A549 (cell line): Measurements from ENCODE around the gene TNS1. TPM values are rescaled to one million over a fixed set of nuclear protein-coding genes. Genes with fewer than 3 reads are reported as not detected.
A peak's percentile ranks its signal among the peaks of the same experiment; 100 is the strongest.

Source experiments
- ATAC-seq, 2 experiments: fragments of 200-7000 bp in 1 of 2; fragments of >200 bp in 1 of 2; cut with Nextera tagmentation in 1 of 2; cut with Tn5 transposase in 1 of 2; 3 replicates each; pipeline versions ENCODE4 v1.8.0 to v1.9.1; 2018 to 2020; ENCODE audit warnings: mild to moderate bottlenecking in 1 of 2, moderate library complexity in 1 of 2
- CTCF ChIA-PET: fragments of 300-600 bp; sonication (Branson Sonifier 250); formaldehyde crosslinking; extraction: SDS; loops from one replicate; lab custom pipeline; 2021; ENCODE audit warnings: antibody characterized with exemption, inconsistent platforms; lab: Yijun Ruan, JAX
- POLR2A ChIA-PET: fragments of 350-600 bp; formaldehyde crosslinking; extraction: SDS; loops from one replicate; lab custom pipeline; 2021; ENCODE audit warnings: antibody characterized with exemption, inconsistent platforms; lab: Yijun Ruan, JAX
- DNase-seq, 2 experiments: peaks; one replicate each; pipeline versions ENCODE4 v3.0.0 to v3.0.0-alpha.2; 2011 to 2016; ENCODE audit warnings: low read depth in 1 of 2, low spot score in 1 of 2
- FAIRE-seq: peaks from 2 replicates; lab custom pipeline; 2011; peaks lifted over from hg19 to GRCh38; lab: Jason Lieb, UNC
- H3K27ac ChIP-seq, 2 experiments: fragments of >200 bp; sonication (Bioruptor Twin); formaldehyde crosslinking; 3 replicates each; pipeline ENCODE4 v1.5.1; 2016 to 2017
- H3K4me1 ChIP-seq: fragments of >200 bp; sonication (Bioruptor Twin); formaldehyde crosslinking; 3 replicates; pipeline ENCODE4 v1.6.1; 2016
- H3K4me2 ChIP-seq: fragments of >200 bp; sonication (Bioruptor Twin); formaldehyde crosslinking; 3 replicates; pipeline ENCODE4 v1.6.1; 2016
- H3K4me3 ChIP-seq: fragments of >200 bp; sonication (Bioruptor Twin); formaldehyde crosslinking; 3 replicates; pipeline ENCODE4 v1.5.1; 2016
- H3K9me3 ChIP-seq: fragments of >200 bp; sonication (Bioruptor Twin); formaldehyde crosslinking; 3 replicates; pipeline ENCODE4 v1.6.1; 2016
- CHD2 ChIP-seq: fragments of 150-350 bp; IDR thresholded peaks from 2 replicates; pipeline ENCODE4 v1.6.1; 2014; ENCODE audit warnings: low read length; ENCODE audit not compliant: partially characterized antibody
- ESRRA ChIP-seq: fragments of 150-350 bp; IDR thresholded peaks from 2 replicates; pipeline ENCODE4 v1.6.1; 2014; ENCODE audit warnings: mild to moderate bottlenecking, low read length, borderline replicate concordance
- FOSB ChIP-seq: fragments of 250-450 bp; sonication (Bioruptor Pico); IDR thresholded peaks from 2 replicates; pipeline ENCODE4 v1.5.0; 2020; ENCODE audit warnings: mild to moderate bottlenecking, moderate library complexity
- FOXS1 ChIP-seq: fragments of 250-450 bp; sonication (Bioruptor Pico); IDR thresholded peaks from 2 replicates; pipeline ENCODE4 v1.5.0; 2020; ENCODE audit warnings: mild to moderate bottlenecking, moderate library complexity
- HOXA7 ChIP-seq: fragments of 250-450 bp; sonication (Bioruptor Pico); IDR thresholded peaks from 2 replicates; pipeline ENCODE4 v1.5.0; 2020; ENCODE audit warnings: mild to moderate bottlenecking, moderate library complexity
- HOXB13 ChIP-seq: fragments of 250-450 bp; sonication (Bioruptor Pico); IDR thresholded peaks from 2 replicates; pipeline ENCODE4 v1.5.0; 2020; ENCODE audit warnings: low read depth, mild to moderate bottlenecking, moderate library complexity
- KDM5A ChIP-seq: fragments of 200-600 bp; sonication (generic); IDR thresholded peaks from 2 replicates; pipeline ENCODE4 v1.6.1; 2016; ENCODE audit warnings: antibody characterized with exemption, mild to moderate bottlenecking
- MAFK ChIP-seq: fragments of 450-650 bp; IDR thresholded peaks from 2 replicates; pipeline ENCODE4 v1.6.1; 2014; ENCODE audit not compliant: partially characterized antibody
- MAZ ChIP-seq: fragments of 150-350 bp; IDR thresholded peaks from 2 replicates; pipeline ENCODE4 v1.6.1; 2014; ENCODE audit warnings: antibody characterized with exemption, low read depth, low read length, borderline replicate concordance
- NFE2L2 ChIP-seq: fragments of 150-350 bp; conservative IDR thresholded peaks from 2 replicates; pipeline ENCODE4 v1.6.1; 2014; ENCODE audit warnings: low read length
- NPAS2 ChIP-seq: fragments of 250-450 bp; sonication (Bioruptor Pico); IDR thresholded peaks from 2 replicates; pipeline ENCODE4 v1.8.0; 2022; ENCODE audit warnings: mild to moderate bottlenecking, moderate library complexity, borderline replicate concordance
- PHF8 ChIP-seq: fragments of 200-600 bp; sonication (generic); IDR thresholded peaks from 2 replicates; pipeline ENCODE4 v1.6.1; 2016; ENCODE audit warnings: low read depth, mild to moderate bottlenecking, antibody characterized with exemption, moderate library complexity, borderline replicate concordance
- RARB ChIP-seq: fragments of 250-450 bp; sonication (Bioruptor Pico); IDR thresholded peaks from 2 replicates; pipeline ENCODE4 v1.8.0; 2021; ENCODE audit warnings: mild to moderate bottlenecking, moderate library complexity
- RFX5 ChIP-seq: fragments of 450-650 bp; IDR thresholded peaks from 2 replicates; pipeline ENCODE4 v1.7.1; 2014; ENCODE audit warnings: antibody characterized with exemption, mild to moderate bottlenecking, moderate library complexity
- SMC3 ChIP-seq: fragments of >200 bp; sonication (Bioruptor Twin); formaldehyde crosslinking; IDR thresholded peaks from 3 replicates; pipeline ENCODE4 v1.6.1; 2018; ENCODE audit warnings: inconsistent platforms
- ZNF302 ChIP-seq: fragments of 250-450 bp; sonication (Bioruptor Pico); IDR thresholded peaks from 2 replicates; pipeline ENCODE4 v1.9.0; 2021; ENCODE audit warnings: inconsistent platforms, mild to moderate bottlenecking, moderate library complexity
- WGBS: methylation state at CpG from one replicate; pipeline ENCODE4 v1.1.6; 2017; ENCODE audit errors: missing lambda C conversion rate; 5-methylcytosine and 5-hydroxymethylcytosine counted together
- polyA plus RNA-seq, 4 experiments: library from polyadenylated mRNA; depleted of rRNA in 3 of 4; stranded (reverse); fragments of >200 nt; fragmentation: RNase III in 1 of 4; extraction: RNeasy Plus Mini Kit Qiagen cat#74134 plus additional on column Dnase treatment in 1 of 4; gene quantifications; 2 replicates in 3 of 4; 3 replicates in 1 of 4; pipeline ENCODE4 v1.2.3, GENCODE V29; 2011 to 2017
- TF ChIP-seq, protein P1 (sequence below): fragments of 450-650 bp; IDR thresholded peaks from 2 replicates; pipeline ENCODE4 v1.6.1; 2014; ENCODE audit warnings: antibody characterized with exemption
- TF ChIP-seq, protein P2 (sequence below): fragments of >200 bp; sonication (Bioruptor Twin); formaldehyde crosslinking; IDR thresholded peaks from 2 replicates; pipeline ENCODE4 v1.6.1; 2016
- TF ChIP-seq, protein P3 (sequence below): IDR thresholded peaks from 2 replicates; pipeline ENCODE4 v1.6.1; 2012; ENCODE audit warnings: low read depth, borderline replicate concordance
- TF ChIP-seq, protein P4 (sequence below): fragments of 250-450 bp; sonication (Bioruptor Pico); IDR thresholded peaks from 2 replicates; pipeline ENCODE4 v1.5.0; 2021; ENCODE audit warnings: mild to moderate bottlenecking, moderate library complexity, borderline replicate concordance
- TF ChIP-seq, protein P5 (sequence below): IDR thresholded peaks from 2 replicates; pipeline ENCODE4 v1.6.1; 2012
- TF ChIP-seq, protein P6 (sequence below): fragments of 200-600 bp; sonication (generic); IDR thresholded peaks from 2 replicates; pipeline ENCODE4 v1.6.1; 2016; ENCODE audit warnings: antibody characterized with exemption, mild to moderate bottlenecking, moderate library complexity

TNS1 gene
- polyA plus RNA-seq, 2 of the 4 experiments (the other 2 are of a cell fraction) = 4.9 to 10.6 TPM

DNA sequence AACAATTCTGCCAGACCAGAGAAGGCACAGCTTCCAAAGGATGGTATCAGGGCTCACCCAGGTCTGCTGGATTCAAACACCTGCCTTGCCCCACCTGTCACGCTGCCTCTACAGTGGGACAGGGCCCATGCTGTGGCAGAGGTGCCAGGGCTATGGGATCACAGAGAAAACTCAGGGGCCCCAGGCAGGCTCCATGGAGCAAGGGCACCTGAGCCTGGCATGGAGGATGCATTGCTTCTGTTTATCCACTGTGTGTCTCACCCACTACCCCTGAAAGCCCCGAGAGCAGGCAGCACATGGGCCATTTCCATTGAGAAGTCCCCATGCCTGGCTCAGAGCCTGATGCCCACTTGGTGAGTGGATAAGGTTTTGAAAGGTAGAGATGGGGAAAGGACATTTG is 76.0 kb downstream of the TNS1 start:
- peaks cover 52% of the 10 kb centered on the region for H3K4me1 ChIP-seq
- no peaks in the 10 kb centered on the region for H3K9me3 ChIP-seq
- TF ChIP-seq HOXB13 (CRISPR knock-in tag) (no peak), ESRRA (no peak)
- CTCF ChIA-PET = interaction anchor here (1.2 to 1.6 kb wide), 2 partner anchors 40 to 62 kb away, joined by 4 to 5 read pairs; no protein-coding TSS in a partner anchor
- no peak overlapping the region for H3K4me2 ChIP-seq
- ATAC-seq (no peak), DNase-seq (no peak), FAIRE-seq (no peak)
- 60% methylated on average over 1 of the region's 2 CpGs for WGBS
- no peak overlapping the region for H3K4me3 ChIP-seq
- POLR2A ChIA-PET = no interaction called here
- no peak overlapping the region for H3K27ac ChIP-seq

DNA sequence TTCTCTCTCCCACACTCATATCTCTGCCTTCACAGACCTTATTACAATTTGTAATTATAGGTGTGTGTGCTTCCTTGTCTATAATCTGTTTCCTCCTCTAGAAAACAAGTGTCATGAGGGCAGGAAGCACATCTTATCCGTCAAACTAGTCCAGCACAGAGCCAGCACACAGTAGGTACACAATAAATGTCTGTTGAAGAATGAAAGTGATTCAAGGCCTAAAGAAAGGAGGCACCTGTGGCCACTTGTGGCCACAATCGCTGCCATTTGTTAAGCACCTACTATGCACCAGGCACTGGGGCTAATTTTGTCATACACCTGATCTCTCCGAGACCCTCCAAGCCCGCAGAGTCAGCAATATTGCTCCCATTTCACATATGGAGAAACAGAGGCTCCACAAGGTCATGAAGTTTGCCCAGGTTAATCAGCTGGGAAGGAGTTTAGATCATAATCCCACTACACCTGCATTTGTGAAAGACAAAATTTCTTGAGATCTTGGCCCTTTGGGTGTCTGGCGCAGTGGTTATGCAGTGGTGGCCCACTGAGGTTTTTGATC is 78.4 kb downstream of the TNS1 start:
- 77% methylated on average over 5 of the region's 5 CpGs for WGBS
- ChIA-PET CTCF (interaction anchor here (2.3 kb wide), 1 partner anchor 38 kb away, joined by 6 read pairs; no protein-coding TSS in a partner anchor), POLR2A (no interaction called here)
- Histone ChIP-seq H3K27ac (peak overlapping the region in 1 of 2 experiments; percentile 57; a peak in 1 of 6 replicates), H3K4me3 (no peak overlapping the region), H3K4me1 (peaks cover 54% of the 10 kb centered on the region), H3K4me2 (no peak overlapping the region), H3K9me3 (no peaks in the 10 kb centered on the region)
- TF ChIP-seq NFE2L2 = no peak
- TF ChIP-seq MAFK = peak; percentile 52
- DNase-seq (no peak), FAIRE-seq (no peak), ATAC-seq (no peak)

DNA sequence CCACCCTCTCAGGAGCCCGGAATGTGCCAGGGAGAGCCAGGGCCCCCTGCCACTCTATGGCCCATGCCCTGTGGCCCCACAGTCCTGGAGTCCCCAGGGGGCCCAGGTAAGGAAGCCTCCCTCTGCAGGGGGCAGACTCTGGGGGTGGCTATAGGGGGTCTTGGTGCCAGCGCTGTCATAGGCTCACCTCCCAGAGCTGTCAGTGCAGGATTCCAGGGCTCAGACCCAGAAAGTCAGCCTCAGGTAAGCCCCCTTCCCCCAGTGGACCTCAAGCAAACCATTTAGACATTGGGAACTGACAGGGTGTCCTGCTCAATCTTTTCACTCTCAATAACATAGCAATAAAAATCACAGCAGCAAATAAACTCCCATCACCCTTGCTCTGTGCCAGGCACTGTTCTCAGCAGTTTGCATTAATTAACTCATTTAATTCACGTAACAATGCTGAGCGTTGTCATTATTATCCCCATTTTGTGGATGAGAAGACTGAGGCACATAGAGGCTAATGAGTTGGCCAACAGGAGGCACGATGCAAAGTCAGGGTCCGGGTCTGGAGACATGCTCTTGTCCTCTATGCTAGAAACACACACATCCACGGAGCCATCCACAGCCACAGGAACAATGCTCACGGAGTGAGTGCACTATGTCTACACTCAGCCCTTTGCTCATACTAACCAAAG is 79.6 kb downstream of the TNS1 start:
- ATAC-seq (no peak), FAIRE-seq (no peak), DNase-seq (no peak)
- ChIA-PET POLR2A (no interaction called here), CTCF (interaction anchor here (0.6 to 2.4 kb wide), 4 partner anchors 10 to 137 kb away, joined by 3 to 14 read pairs (median 7); no protein-coding TSS in a partner anchor)
- 78% methylated on average over 8 of the region's 8 CpGs for WGBS
- Histone ChIP-seq H3K27ac (peak overlapping the region in 1 of 2 experiments; percentile 85; a peak in 3 of 6 replicates), H3K4me2 (no peak overlapping the region), H3K4me3 (no peak overlapping the region), H3K9me3 (no peaks in the 10 kb centered on the region), H3K4me1 (peaks cover 54% of the 10 kb centered on the region)
- TF ChIP-seq, protein P1, sequence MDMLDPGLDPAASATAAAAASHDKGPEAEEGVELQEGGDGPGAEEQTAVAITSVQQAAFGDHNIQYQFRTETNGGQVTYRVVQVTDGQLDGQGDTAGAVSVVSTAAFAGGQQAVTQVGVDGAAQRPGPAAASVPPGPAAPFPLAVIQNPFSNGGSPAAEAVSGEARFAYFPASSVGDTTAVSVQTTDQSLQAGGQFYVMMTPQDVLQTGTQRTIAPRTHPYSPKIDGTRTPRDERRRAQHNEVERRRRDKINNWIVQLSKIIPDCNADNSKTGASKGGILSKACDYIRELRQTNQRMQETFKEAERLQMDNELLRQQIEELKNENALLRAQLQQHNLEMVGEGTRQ = no peak
- TF ChIP-seq KDM5A = no peak
- TF ChIP-seq, protein P2, sequence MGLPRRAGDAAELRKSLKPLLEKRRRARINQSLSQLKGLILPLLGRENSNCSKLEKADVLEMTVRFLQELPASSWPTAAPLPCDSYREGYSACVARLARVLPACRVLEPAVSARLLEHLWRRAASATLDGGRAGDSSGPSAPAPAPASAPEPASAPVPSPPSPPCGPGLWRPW = no peak
- TF ChIP-seq RFX5 = no peak
- no peak for TF ChIP-seq FOXS1 (CRISPR knock-in tag)
- TF ChIP-seq, protein P3, sequence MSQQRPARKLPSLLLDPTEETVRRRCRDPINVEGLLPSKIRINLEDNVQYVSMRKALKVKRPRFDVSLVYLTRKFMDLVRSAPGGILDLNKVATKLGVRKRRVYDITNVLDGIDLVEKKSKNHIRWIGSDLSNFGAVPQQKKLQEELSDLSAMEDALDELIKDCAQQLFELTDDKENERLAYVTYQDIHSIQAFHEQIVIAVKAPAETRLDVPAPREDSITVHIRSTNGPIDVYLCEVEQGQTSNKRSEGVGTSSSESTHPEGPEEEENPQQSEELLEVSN = no peak
- no peak for TF ChIP-seq RARB (CRISPR knock-in tag)
- TF ChIP-seq, protein P4, sequence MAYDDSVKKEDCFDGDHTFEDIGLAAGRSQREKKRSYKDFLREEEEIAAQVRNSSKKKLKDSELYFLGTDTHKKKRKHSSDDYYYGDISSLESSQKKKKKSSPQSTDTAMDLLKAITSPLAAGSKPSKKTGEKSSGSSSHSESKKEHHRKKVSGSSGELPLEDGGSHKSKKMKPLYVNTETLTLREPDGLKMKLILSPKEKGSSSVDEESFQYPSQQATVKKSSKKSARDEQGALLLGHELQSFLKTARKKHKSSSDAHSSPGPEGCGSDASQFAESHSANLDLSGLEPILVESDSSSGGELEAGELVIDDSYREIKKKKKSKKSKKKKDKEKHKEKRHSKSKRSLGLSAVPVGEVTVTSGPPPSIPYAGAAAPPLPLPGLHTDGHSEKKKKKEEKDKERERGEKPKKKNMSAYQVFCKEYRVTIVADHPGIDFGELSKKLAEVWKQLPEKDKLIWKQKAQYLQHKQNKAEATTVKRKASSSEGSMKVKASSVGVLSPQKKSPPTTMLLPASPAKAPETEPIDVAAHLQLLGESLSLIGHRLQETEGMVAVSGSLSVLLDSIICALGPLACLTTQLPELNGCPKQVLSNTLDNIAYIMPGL (CRISPR knock-in tag) = no peak
- TF ChIP-seq FOSB = no peak
- no peak for TF ChIP-seq ESRRA
- no peak for TF ChIP-seq ZNF302
- no peak for TF ChIP-seq SMC3
- TF ChIP-seq NPAS2 (CRISPR knock-in tag) = no peak
- no peak for TF ChIP-seq NFE2L2
- TF ChIP-seq PHF8 = no peak
- TF ChIP-seq, protein P5, sequence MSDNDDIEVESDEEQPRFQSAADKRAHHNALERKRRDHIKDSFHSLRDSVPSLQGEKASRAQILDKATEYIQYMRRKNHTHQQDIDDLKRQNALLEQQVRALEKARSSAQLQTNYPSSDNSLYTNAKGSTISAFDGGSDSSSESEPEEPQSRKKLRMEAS = no peak
- TF ChIP-seq MAZ = no peak
- TF ChIP-seq, protein P6, sequence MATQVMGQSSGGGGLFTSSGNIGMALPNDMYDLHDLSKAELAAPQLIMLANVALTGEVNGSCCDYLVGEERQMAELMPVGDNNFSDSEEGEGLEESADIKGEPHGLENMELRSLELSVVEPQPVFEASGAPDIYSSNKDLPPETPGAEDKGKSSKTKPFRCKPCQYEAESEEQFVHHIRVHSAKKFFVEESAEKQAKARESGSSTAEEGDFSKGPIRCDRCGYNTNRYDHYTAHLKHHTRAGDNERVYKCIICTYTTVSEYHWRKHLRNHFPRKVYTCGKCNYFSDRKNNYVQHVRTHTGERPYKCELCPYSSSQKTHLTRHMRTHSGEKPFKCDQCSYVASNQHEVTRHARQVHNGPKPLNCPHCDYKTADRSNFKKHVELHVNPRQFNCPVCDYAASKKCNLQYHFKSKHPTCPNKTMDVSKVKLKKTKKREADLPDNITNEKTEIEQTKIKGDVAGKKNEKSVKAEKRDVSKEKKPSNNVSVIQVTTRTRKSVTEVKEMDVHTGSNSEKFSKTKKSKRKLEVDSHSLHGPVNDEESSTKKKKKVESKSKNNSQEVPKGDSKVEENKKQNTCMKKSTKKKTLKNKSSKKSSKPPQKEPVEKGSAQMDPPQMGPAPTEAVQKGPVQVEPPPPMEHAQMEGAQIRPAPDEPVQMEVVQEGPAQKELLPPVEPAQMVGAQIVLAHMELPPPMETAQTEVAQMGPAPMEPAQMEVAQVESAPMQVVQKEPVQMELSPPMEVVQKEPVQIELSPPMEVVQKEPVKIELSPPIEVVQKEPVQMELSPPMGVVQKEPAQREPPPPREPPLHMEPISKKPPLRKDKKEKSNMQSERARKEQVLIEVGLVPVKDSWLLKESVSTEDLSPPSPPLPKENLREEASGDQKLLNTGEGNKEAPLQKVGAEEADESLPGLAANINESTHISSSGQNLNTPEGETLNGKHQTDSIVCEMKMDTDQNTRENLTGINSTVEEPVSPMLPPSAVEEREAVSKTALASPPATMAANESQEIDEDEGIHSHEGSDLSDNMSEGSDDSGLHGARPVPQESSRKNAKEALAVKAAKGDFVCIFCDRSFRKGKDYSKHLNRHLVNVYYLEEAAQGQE = no peak
- no peak for TF ChIP-seq CHD2
- no peak for TF ChIP-seq HOXA7
